MM.1S (cell line): ENCODE measurements around the gene KRT35.

Experiments
- EZH2 ChIP-seq: fragments of 300-600 bp; sonication (generic); optimal IDR thresholded peaks from 2 replicates; pipeline ENCODE3; 2017; ENCODE audit warnings: low read depth, mild to moderate bottlenecking, antibody characterized with exemption, low read length, mixed read lengths
- EZH2phosphoT487 ChIP-seq: fragments of 300-600 bp; sonication (generic); IDR thresholded peaks from 2 replicates; pipeline ENCODE4 v1.6.1; 2018; ENCODE audit warnings: antibody characterized with exemption, low read length
- TF ChIP-seq, protein P1 (sequence below): fragments of 300-600 bp; sonication (generic); IDR thresholded peaks from 2 replicates; pipeline ENCODE4 v1.5.1; 2016; ENCODE audit warnings: antibody characterized with exemption, low read length, mixed read lengths

DNA sequence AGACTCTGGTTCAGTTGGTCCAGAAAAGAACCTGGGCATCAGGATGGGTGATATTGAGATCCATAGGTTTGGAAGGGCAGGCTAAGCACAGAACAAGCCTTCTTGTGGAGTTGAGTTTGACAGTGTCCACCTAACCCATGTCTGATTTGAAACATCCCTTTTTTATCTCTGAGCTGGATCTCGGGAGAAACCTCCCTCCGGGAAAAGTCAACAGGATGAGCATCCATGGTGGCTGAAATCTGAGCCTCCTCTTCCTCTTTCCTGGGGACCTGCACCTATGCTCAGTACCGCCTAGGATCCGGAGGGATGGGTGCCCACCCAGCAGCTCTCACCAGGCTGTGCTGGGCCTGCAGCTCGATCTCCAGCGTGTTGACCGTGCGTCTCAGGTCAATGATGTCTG, 17.2 kb downstream of the KRT35 start:
- TF ChIP-seq, protein P1, sequence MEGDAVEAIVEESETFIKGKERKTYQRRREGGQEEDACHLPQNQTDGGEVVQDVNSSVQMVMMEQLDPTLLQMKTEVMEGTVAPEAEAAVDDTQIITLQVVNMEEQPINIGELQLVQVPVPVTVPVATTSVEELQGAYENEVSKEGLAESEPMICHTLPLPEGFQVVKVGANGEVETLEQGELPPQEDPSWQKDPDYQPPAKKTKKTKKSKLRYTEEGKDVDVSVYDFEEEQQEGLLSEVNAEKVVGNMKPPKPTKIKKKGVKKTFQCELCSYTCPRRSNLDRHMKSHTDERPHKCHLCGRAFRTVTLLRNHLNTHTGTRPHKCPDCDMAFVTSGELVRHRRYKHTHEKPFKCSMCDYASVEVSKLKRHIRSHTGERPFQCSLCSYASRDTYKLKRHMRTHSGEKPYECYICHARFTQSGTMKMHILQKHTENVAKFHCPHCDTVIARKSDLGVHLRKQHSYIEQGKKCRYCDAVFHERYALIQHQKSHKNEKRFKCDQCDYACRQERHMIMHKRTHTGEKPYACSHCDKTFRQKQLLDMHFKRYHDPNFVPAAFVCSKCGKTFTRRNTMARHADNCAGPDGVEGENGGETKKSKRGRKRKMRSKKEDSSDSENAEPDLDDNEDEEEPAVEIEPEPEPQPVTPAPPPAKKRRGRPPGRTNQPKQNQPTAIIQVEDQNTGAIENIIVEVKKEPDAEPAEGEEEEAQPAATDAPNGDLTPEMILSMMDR: no peak
- TF ChIP-seq EZH2: no peak
- TF ChIP-seq EZH2phosphoT487: no peak
